HCT116 (cell line): ENCODE measurements around the gene GPR83. TPM values are rescaled to one million over a fixed set of nuclear protein-coding genes. Genes with fewer than 3 reads are reported as not detected.

Experiments used
- ATAC-seq: fragments of 200-7000 bp; cut with Tn5 transposase; 2 replicates; pipeline ENCODE4 v1.9.1; 2020; ENCODE audit warnings: mild to moderate bottlenecking, moderate library complexity
- BruUV-seq: library from RNA; stranded (reverse); fragments of 400-500 nt; replicated peaks from 2 replicates; lab custom pipeline; 2021; lab: Mats Ljungman, UMichigan
- CTCF ChIA-PET: fragments of 300-600 bp; sonication (Branson Sonifier 250); formaldehyde crosslinking; loops from one replicate; lab custom pipeline; 2021; ENCODE audit warnings: antibody characterized with exemption; lab: Charles Lee
- POLR2A ChIA-PET: fragments of 300-600, 350-600 bp; sonication (Branson Sonifier 250); formaldehyde crosslinking; loops from one replicate; lab custom pipeline; 2021; ENCODE audit warnings: antibody characterized with exemption; lab: Charles Lee
- RAD21 ChIA-PET, 2 experiments: fragments of 300-600 bp; sonication (Branson Sonifier 250); formaldehyde crosslinking; loops; one replicate each; lab custom pipeline; 2023; ENCODE audit warnings: low total read pairs in 2 of 2; ENCODE audit not compliant: uncharacterized antibody in 2 of 2, unreplicated experiment in 2 of 2, low non-redundant PET in 1 of 2; lab: Charles Lee
- DNase-seq: peaks from one replicate; pipeline ENCODE4 v3.0.0-alpha.2; 2010; ENCODE audit warnings: low read depth, low spot score
- H2AFZ ChIP-seq: fragments of 200-600 bp; shearing (Covaris generic), sonication (generic); 2 replicates; pipeline ENCODE4 v1.6.1; 2017; ENCODE audit warnings: low read depth, mixed run types, mixed read lengths, antibody characterized with exemption, low read length; ENCODE audit not compliant: poor library complexity, severe bottlenecking
- H3K27ac ChIP-seq: 2 replicates; pipeline ENCODE4 v1.5.1; 2012; ENCODE audit warnings: low read depth, low read length
- H3K27me3 ChIP-seq: fragments of 200-600 bp; sonication (generic); 2 replicates; pipeline ENCODE4 v1.6.1; 2016; ENCODE audit warnings: mixed run types, low read length, mixed read lengths; ENCODE audit not compliant: insufficient read depth
- H3K36me3 ChIP-seq, 2 experiments: fragments of 200-500 bp in 1 of 2; fragments of 200-600 bp in 1 of 2; sonication (Bioruptor generic) in 1 of 2; sonication (generic) in 1 of 2; 2 replicates each; pipeline versions ENCODE4 v1.5.1 to v1.6.1; 2014 to 2016; ENCODE audit warnings: low read length in 2 of 2, inconsistent platforms in 1 of 2, mixed read lengths in 1 of 2, mixed run types in 1 of 2; ENCODE audit not compliant: insufficient read depth in 2 of 2, control insufficient read depth in 1 of 2
- H3K4me1 ChIP-seq, 2 experiments: fragments of 200-600 bp in 1 of 2; sonication (generic) in 1 of 2; 2 replicates each; pipeline versions ENCODE4 v1.5.1 to v1.6.1; 2012 to 2017; ENCODE audit warnings: low read length in 2 of 2, inconsistent platforms in 1 of 2, mild to moderate bottlenecking in 1 of 2, mixed read lengths in 1 of 2, mixed run types in 1 of 2, moderate library complexity in 1 of 2; ENCODE audit not compliant: insufficient read depth in 2 of 2, control insufficient read depth in 1 of 2
- H3K4me2 ChIP-seq: fragments of 200-600 bp; sonication (generic); 2 replicates; pipeline ENCODE4 v1.6.1; 2017; ENCODE audit warnings: mixed run types, low read length, mixed read lengths
- H3K4me3 ChIP-seq, 2 experiments: fragments of 200-600 bp in 1 of 2; sonication (generic) in 1 of 2; replicated peaks in 1 of 2; 2 replicates each; pipeline ENCODE4 v1.5.1; 2011 to 2016; ENCODE audit warnings: low read length in 2 of 2, control low read depth in 1 of 2, low read depth in 1 of 2, mild to moderate bottlenecking in 1 of 2, mixed read lengths in 1 of 2, mixed run types in 1 of 2
- H3K79me2 ChIP-seq: fragments of 200-600 bp; sonication (generic); 2 replicates; pipeline ENCODE4 v1.6.1; 2017; ENCODE audit warnings: mild to moderate bottlenecking, mixed run types, low read length, moderate library complexity, mixed read lengths; ENCODE audit not compliant: insufficient read depth
- H3K9ac ChIP-seq: fragments of 200-600 bp; sonication (generic); 2 replicates; pipeline ENCODE4 v1.6.1; 2016; ENCODE audit warnings: low read length, mixed read lengths
- H3K9me2 ChIP-seq: fragments of 200-600 bp; sonication (generic), shearing (Covaris generic); 2 replicates; pipeline ENCODE4 v1.6.1; 2017; ENCODE audit warnings: mixed run types, mild to moderate bottlenecking, moderate library complexity; ENCODE audit not compliant: insufficient read depth
- H3K9me3 ChIP-seq, 2 experiments: fragments of 200-500 bp in 1 of 2; fragments of 200-600 bp in 1 of 2; sonication (Bioruptor generic) in 1 of 2; sonication (generic) in 1 of 2; 2 replicates each; pipeline ENCODE4 v1.6.1; 2014 to 2017; ENCODE audit warnings: low read length in 2 of 2, mixed read lengths in 2 of 2, inconsistent platforms in 1 of 2, low read depth in 1 of 2, mild to moderate bottlenecking in 1 of 2, mixed run types in 1 of 2, moderate library complexity in 1 of 2; ENCODE audit not compliant: control insufficient read depth in 1 of 2, insufficient read depth in 1 of 2
- H4K20me1 ChIP-seq: fragments of 200-600 bp; sonication (generic), shearing (Covaris generic); 2 replicates; pipeline ENCODE4 v1.6.1; 2017; ENCODE audit warnings: mixed run types, mild to moderate bottlenecking, moderate library complexity; ENCODE audit not compliant: insufficient read depth
- CBX3 ChIP-seq: IDR thresholded peaks from 2 replicates; pipeline ENCODE4 v1.6.1; 2012; ENCODE audit warnings: low read depth
- CTCF ChIP-seq, 3 experiments: fragments of 200-600 bp in 1 of 3; sonication (generic) in 1 of 3; IDR thresholded peaks in 2 of 3; conservative IDR thresholded peaks in 1 of 3; 2 replicates each; pipeline ENCODE4 v1.5.1; 2012 to 2017; ENCODE audit warnings: low read depth in 2 of 3, low read length in 2 of 3, antibody characterized with exemption in 1 of 3, borderline replicate concordance in 1 of 3, control low read depth in 1 of 3, mild to moderate bottlenecking in 1 of 3, mixed read lengths in 1 of 3, mixed run types in 1 of 3, moderate library complexity in 1 of 3; ENCODE audit not compliant: insufficient read depth in 1 of 3
- ELF1 ChIP-seq: IDR thresholded peaks from 2 replicates; pipeline ENCODE4 v1.6.1; 2012; ENCODE audit warnings: low read depth, borderline replicate concordance
- FOSL1 ChIP-seq: IDR thresholded peaks from 2 replicates; pipeline ENCODE4 v1.6.1; 2012; ENCODE audit warnings: low read depth
- MAX ChIP-seq: IDR thresholded peaks from 2 replicates; pipeline ENCODE4 v1.6.1; 2012
- POLR2AphosphoS5 ChIP-seq: IDR thresholded peaks from 2 replicates; pipeline ENCODE4 v1.6.1; 2011; ENCODE audit warnings: mild to moderate bottlenecking, low read depth, low read length, moderate library complexity
- SIN3A ChIP-seq: IDR thresholded peaks from 2 replicates; pipeline ENCODE4 v1.6.1; 2012; ENCODE audit warnings: low read depth
- SRF ChIP-seq: IDR thresholded peaks from 2 replicates; pipeline ENCODE4 v1.6.1; 2012; ENCODE audit warnings: low read depth
- ZBTB33 ChIP-seq: IDR thresholded peaks from 2 replicates; pipeline ENCODE4 v1.6.1; 2011; ENCODE audit warnings: mild to moderate bottlenecking, low read length, moderate library complexity; ENCODE audit not compliant: insufficient replicate concordance; ENCODE audit errors: extremely low read depth
- intact Hi-C: fragments of 100-400 bp; cut with micrococcal nuclease; formaldehyde crosslinking; loops from 2 replicates; pipeline ENCODE4 v1.10.0; 2022
- total RNA-seq: library from RNA; stranded (reverse); gene quantifications from one replicate; pipeline ENCODE4 v1.2.1, GENCODE V29; 2021; ENCODE audit not compliant: unreplicated experiment

The GPR83 gene
- total RNA-seq, 1 experiment from 2014 or later = 0.39 TPM

GRCh38 chr11:94449437-94449836, 48.2 kb upstream of the GPR83 start:
- intact Hi-C loops = no loop called here
- Histone ChIP-seq H3K4me1 (no peaks in the 10 kb centered on the region), H4K20me1 (no peaks in the 10 kb centered on the region), H3K9ac (no peak overlapping the region), H3K9me2 (no peaks in the 10 kb centered on the region), H3K27me3 (no peaks in the 10 kb centered on the region), H3K9me3 (no peaks in the 10 kb centered on the region), H3K79me2 (no peaks in the 10 kb centered on the region), H3K27ac (no peak overlapping the region)
- DNase-seq (no peak), ATAC-seq (no peak)
- POLR2A ChIA-PET = no interaction called here
- TF ChIP-seq MAX (no peak), SIN3A (no peak), SRF (no peak), FOSL1 (no peak), CBX3 (no peak), POLR2AphosphoS5 (no peak), ELF1 (no peak), CTCF (IDR thresholded peaks at IDR 0.05 in 2 of 3, conservative IDR thresholded peaks at IDR 0.05 in 1 of 3; ENCODE audit: borderline replicate concordance in 1 of 3, insufficient read depth in 1 of 3, low read depth in 2 of 3, low read length in 2 of 3) (no peak), ZBTB33 (no peak)
- TF ChIP-seq, all 23 proteins: peak for 0
- H3K36me3 ChIP-seq = peaks cover 5 to 7% of the 10 kb centered on the region in 2 experiments; a peak in 1 of 4 replicates
- BruUV-seq = no TSS peak
- no peak overlapping the region for H3K4me3 ChIP-seq
- no peak overlapping the region for H3K4me2 ChIP-seq
- RAD21 ChIA-PET = no interaction called here
- CTCF ChIA-PET = no interaction called here
- H2AFZ ChIP-seq = no peak overlapping the region
